Heart right ventricle (tissue), 16 donors: Measurements from ENCODE around the gene TRAF7. TPM values are rescaled to one million over a fixed set of nuclear protein-coding genes. Genes with fewer than 3 reads are reported as not detected.

Source experiments
- ATAC-seq, 8 donors: fragments of 200-7000 bp; cut with Tn5 transposase; one replicate each; pipeline ENCODE4 v1.9.1; 2020; ENCODE audit warnings: mild to moderate bottlenecking in 8 of 8, moderate library complexity in 8 of 8, moderate number of reproducible peaks in 1 of 8
- DNase-seq, 2 donors: peaks; one replicate each; pipeline ENCODE4 v3.0.0-alpha.2; 2020
- H3K27ac ChIP-seq, 10 donors: fragments of 200-600 bp; sonication (generic) in 2 of 10; one replicate each; pipeline versions ENCODE4 v1.5.0 to v1.8.0; 2020 to 2022; ENCODE audit warnings: mild to moderate bottlenecking in 3 of 10
- H3K27me3 ChIP-seq, 7 donors: fragments of 200-600 bp; one replicate each; pipeline ENCODE4 v1.8.0; 2021 to 2022; ENCODE audit warnings: mild to moderate bottlenecking in 2 of 7
- H3K36me3 ChIP-seq, 9 donors: fragments of 200-600 bp; sonication (generic) in 1 of 9; one replicate each; pipeline versions ENCODE4 v1.5.0 to v1.8.0; 2020 to 2022; ENCODE audit warnings: mild to moderate bottlenecking in 2 of 9
- H3K4me1 ChIP-seq, 9 donors: fragments of 200-600 bp; sonication (generic) in 1 of 9; one replicate each; pipeline versions ENCODE4 v1.5.0 to v1.8.0; 2020 to 2022; ENCODE audit warnings: mild to moderate bottlenecking in 4 of 9
- H3K4me3 ChIP-seq, 10 donors: fragments of 200-600 bp; sonication (generic) in 2 of 10; one replicate each; pipeline versions ENCODE4 v1.5.0 to v1.8.0; 2020 to 2022; ENCODE audit warnings: mild to moderate bottlenecking in 7 of 10, moderate library complexity in 2 of 10
- H3K9me3 ChIP-seq, 11 donors: fragments of 200-600 bp in 10 of 11; sonication (generic) in 2 of 11; one replicate each; pipeline versions ENCODE4 v1.5.0 to v1.8.0; 2013 to 2022; ENCODE audit warnings: mild to moderate bottlenecking in 2 of 11, control low read depth in 1 of 11, moderate library complexity in 1 of 11
- CTCF ChIP-seq, 9 donors: fragments of 200-600 bp; sonication (generic) in 2 of 9; IDR thresholded peaks; one replicate each; pipeline versions ENCODE4 v1.5.0 to v1.8.0; 2021 to 2022; ENCODE audit warnings: antibody characterized with exemption in 9 of 9, mild to moderate bottlenecking in 5 of 9, moderate library complexity in 1 of 9
- WGBS, 2 donors: extraction: QIAGEN DNeasy Blood & Tissue Kit; methylation state at CpG; one replicate each; pipeline ENCODE4 v1.1.7; 2013; ENCODE audit warnings: inconsistent platforms in 1 of 2; 5-methylcytosine and 5-hydroxymethylcytosine counted together
- intact Hi-C, 10 donors: fragments of 100-400 bp; cut with DNase I; formaldehyde crosslinking; loops; one replicate each; pipeline versions ENCODE4 v1.11.1 to v1.14.2; 2022
- polyA plus RNA-seq, 2 donors: library from polyadenylated mRNA; stranded (reverse); fragments of 200-250 nt; gene quantifications; one replicate each; pipeline ENCODE4 v1.2.3, GENCODE V29; 2013
- total RNA-seq, 10 donors: library from RNA; stranded (reverse); fragmentation: NEBNext Ultra II Directional in 3 of 10; extraction: Animal tissue kit (Norgen Biotek cat#: 25700) in 3 of 10; gene quantifications; one replicate each; pipeline versions ENCODE4 v1.2.1 to v1.2.4, GENCODE V29; 2021 to 2023
- donor health status: Arrhythmogenic right ventricular cardiomyopathy.
- donor health status: ischemic (EF 13 %, LVEDD 7.1; RV severe dilation, severe dysfunction).
- donor health status: healthy with polysubstance abuse.
- donor health status: DM: no; HTN: yes; CAD: no.
- donor health status: DM: no; HTN: no; CAD: no.
- donor health status: ischemic (EF 25% LVEDD 6.9; RV normal size, moderate dysfunction).
- donor health status: ischemic (EF 25% LVEDD 5.7; RV mildly dilated, moderate dysfunction).
- donor health status: healthy.
- donor health status: DM: yes; HTN: yes; CAD: no.
- donor health status: Ischemic cardiomyopathy.
- donor health status: ischemic (EF 35%, LVEDD 5.7; RV mildly dilated, moderate dysfunction).
- donor health status: nonischemic (EF 11% LVEDD 7.7; RV severe dilation, severe dysfunction).
- donor health status: DM: yes; HTN: yes; CAD: no.
- donor health status: PGD.
- donor health status: ischemic (EF 29% LVEDD 5.4; RV normal size, mild dysfunction).
- donor health status: nonischemic (EF 23%, LVEDD 6.1; RV moderate dilation, normal function).

TRAF7 gene
- total and polyA plus RNA-seq, 12 donors: 14.6 to 44.9 (median 23.8) TPM

GRCh38 chr16:2173916-2174315 is 18.3 kb downstream of the TRAF7 start:
- Histone ChIP-seq H3K27me3 (peaks cover 0 to 3% (median 0%) of the 10 kb centered on the region in 7 donors), H3K27ac (no peak overlapping the region), H3K36me3 (peaks cover 0 to 90% (median 33%) of the 10 kb centered on the region in 9 donors), H3K9me3 (no peaks in the 10 kb centered on the region), H3K4me1 (peaks cover 0 to 11% (median 0%) of the 10 kb centered on the region in 9 donors), H3K4me3 (no peak overlapping the region)
- WGBS, 2 donors: 96% methylated on average over 4 of the region's 4 CpGs
- ATAC-seq: no peak
- no peak for TF ChIP-seq CTCF (IDR thresholded peaks at IDR 0.05)
- DNase-seq: no peak
- intact Hi-C loops: no loop called here

GRCh38 chr16:2174396-2175131 is 19.0 kb downstream of the TRAF7 start:
- intact Hi-C loops: no loop called here
- Histone ChIP-seq H3K4me3 (no peak overlapping the region), H3K4me1 (peaks cover 0 to 5% (median 0%) of the 10 kb centered on the region in 9 donors), H3K36me3 (peaks cover 0 to 84% (median 33%) of the 10 kb centered on the region in 9 donors), H3K27me3 (peaks cover 0 to 3% (median 0%) of the 10 kb centered on the region in 7 donors), H3K9me3 (no peaks in the 10 kb centered on the region), H3K27ac (no peak overlapping the region)
- no peak for TF ChIP-seq CTCF (IDR thresholded peaks at IDR 0.05)
- no peak for DNase-seq
- ATAC-seq: no peak
- 90 to 91% methylated on average over 21 of the region's 21 CpGs for WGBS, 2 donors

- Histone ChIP-seq H3K4me1 (no peaks in the 10 kb centered on the region), H3K27ac (no peak overlapping the region), H3K9me3 (no peaks in the 10 kb centered on the region), H3K36me3 (peaks cover 0 to 77% (median 33%) of the 10 kb centered on the region in 9 donors), H3K27me3 (peaks cover 0 to 3% (median 0%) of the 10 kb centered on the region in 7 donors), H3K4me3 (no peak overlapping the region)
- DNase-seq (no peak), ATAC-seq (no peak)
- intact Hi-C loops: no loop called here
- no peak for TF ChIP-seq CTCF (IDR thresholded peaks at IDR 0.05)
- 89 to 95% methylated on average over 10 of the region's 10 CpGs for WGBS, 2 donors
Measured at GRCh38 chr16:2175454-2175853, 19.9 kb downstream of the TRAF7 start.

GRCh38 chr16:2176047-2176446 is 20.5 kb downstream of the TRAF7 start:
- intact Hi-C loops: no loop called here
- H3K36me3 ChIP-seq: peaks cover 0 to 71% (median 33%) of the 10 kb centered on the region in 9 donors
- 95% methylated on average over 23 of the region's 23 CpGs for WGBS, 2 donors
- H3K4me3 ChIP-seq: no peak overlapping the region
- DNase-seq: no peak
- peaks cover 0 to 3% (median 0%) of the 10 kb centered on the region in 7 donors for H3K27me3 ChIP-seq
- no peak overlapping the region for H3K27ac ChIP-seq
- H3K9me3 ChIP-seq: no peaks in the 10 kb centered on the region
- TF ChIP-seq CTCF (IDR thresholded peaks at IDR 0.05): no peak
- H3K4me1 ChIP-seq: no peaks in the 10 kb centered on the region
- ATAC-seq: no peak
